Mucosa of rectum (tissue), 2 donors: ENCODE results near the gene COL24A1.

Experiments
- H3K27ac ChIP-seq, 2 donors: one replicate each; pipeline ENCODE4 v1.7.0; 2013; ENCODE audit warnings: inconsistent platforms in 2 of 2, low read depth in 2 of 2, low read length in 2 of 2
- H3K27me3 ChIP-seq, 2 donors: one replicate each; pipeline ENCODE4 v1.7.0; 2013; ENCODE audit warnings: low read length in 2 of 2; ENCODE audit not compliant: control insufficient read depth in 2 of 2, insufficient read depth in 2 of 2
- H3K36me3 ChIP-seq, 2 donors: one replicate each; pipeline ENCODE4 v1.7.0; 2013; ENCODE audit warnings: low read length in 2 of 2; ENCODE audit not compliant: control insufficient read depth in 2 of 2, insufficient read depth in 2 of 2
- H3K4me1 ChIP-seq, 2 donors: one replicate each; pipeline ENCODE4 v1.7.0; 2013; ENCODE audit warnings: low read length in 2 of 2, mild to moderate bottlenecking in 1 of 2; ENCODE audit not compliant: control insufficient read depth in 2 of 2, insufficient read depth in 2 of 2
- H3K4me3 ChIP-seq, 2 donors: one replicate each; pipeline ENCODE4 v1.7.0; 2013; ENCODE audit warnings: low read length in 2 of 2
- H3K9ac ChIP-seq, 2 donors: one replicate each; pipeline ENCODE4 v1.7.0; 2013; ENCODE audit warnings: low read length in 2 of 2, low read depth in 1 of 2, mild to moderate bottlenecking in 1 of 2
- H3K9me3 ChIP-seq, 2 donors: one replicate each; pipeline ENCODE4 v1.7.0; 2013; ENCODE audit warnings: low read length in 2 of 2; ENCODE audit not compliant: control insufficient read depth in 2 of 2
- donor health status: healthy.
- donor health status: Normal muscosa, but diverticular disease.

Gene COL24A1

DNA sequence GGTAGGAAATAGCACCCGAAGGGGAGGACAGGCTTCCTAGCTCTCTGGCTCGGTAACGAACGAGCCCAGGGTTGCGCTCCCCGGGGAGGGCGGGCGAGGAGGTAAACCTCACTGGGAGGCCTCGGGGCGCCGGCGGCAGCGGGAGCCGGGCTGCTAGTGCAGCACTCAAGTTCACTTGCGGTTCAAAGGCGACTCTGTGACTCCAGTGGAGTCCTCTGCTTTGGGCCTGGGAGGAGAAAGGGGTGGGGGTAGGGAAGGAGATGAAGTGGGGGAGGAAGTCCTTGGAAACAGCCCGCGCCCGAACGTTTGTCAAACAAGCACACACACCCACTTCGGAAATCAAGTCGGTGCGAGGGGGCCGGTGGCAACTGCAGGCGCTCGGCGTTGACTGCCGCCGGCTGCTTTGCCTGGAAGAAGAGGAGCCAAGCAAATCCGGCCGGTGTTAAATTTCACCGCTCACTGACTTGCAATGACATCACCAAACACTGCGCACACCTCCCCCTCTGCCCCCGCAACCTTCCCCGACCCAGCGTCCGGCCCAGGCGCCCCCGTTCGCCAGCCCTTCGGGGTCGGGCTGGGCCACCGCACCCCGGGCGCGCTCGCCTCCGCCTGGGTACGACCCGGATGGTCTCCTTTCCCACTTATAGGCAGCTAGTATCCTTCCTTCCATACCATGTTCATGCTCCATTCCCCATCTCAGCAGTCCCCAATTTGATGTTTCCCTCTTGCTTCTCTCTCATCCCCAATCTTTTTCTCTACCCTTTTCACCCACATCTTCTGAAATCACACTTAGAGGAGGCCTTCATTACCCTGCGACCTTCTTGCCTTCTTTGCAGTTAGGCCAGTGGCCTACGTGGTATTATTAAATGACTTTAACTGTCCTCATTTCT lies at the start of gene COL24A1:
COL24A1 (minus strand) TSS at position 207 of the 890 bp plus-strand sequence. CDS start 376 bp downstream, outside the sequence.
- Histone ChIP-seq H3K27me3 (peaks cover 21 to 25% of the 10 kb centered on the region in 2 donors), H3K27ac (peak within 1 kb of the TSS in 1 of 2 donors; percentile 23), H3K4me1 (no peaks in the 10 kb centered on the region), H3K4me3 (peak within 1 kb of the TSS; percentile 56 to 65), H3K9me3 (no peaks in the 10 kb centered on the region), H3K36me3 (no peaks in the 10 kb centered on the region), H3K9ac (no peak within 1 kb of the TSS)

DNA sequence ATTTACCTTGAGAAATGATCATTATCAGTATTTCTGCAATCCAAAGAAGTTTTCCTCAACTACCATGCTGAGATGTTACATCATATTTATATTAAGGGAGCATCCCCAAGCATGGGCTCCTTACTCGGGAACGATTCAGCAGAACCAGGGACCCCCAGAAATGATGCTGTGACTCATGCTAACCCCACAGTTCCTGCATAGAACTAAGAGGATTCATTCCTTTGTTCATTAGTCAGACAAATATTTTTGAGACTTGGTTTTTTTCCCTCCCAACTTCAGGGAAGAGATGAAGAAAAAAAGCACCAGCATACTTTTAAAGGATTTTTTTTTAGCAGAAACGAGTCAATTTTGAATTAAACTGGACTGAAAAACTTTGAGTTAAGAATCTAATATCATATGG lies 49.2 kb upstream of the COL24A1 start:
- H3K27me3 ChIP-seq = no peaks in the 10 kb centered on the region
- H3K4me3 ChIP-seq = no peak overlapping the region
- H3K4me1 ChIP-seq = no peaks in the 10 kb centered on the region
- no peak overlapping the region for H3K9ac ChIP-seq
- H3K36me3 ChIP-seq = no peaks in the 10 kb centered on the region
- H3K27ac ChIP-seq = no peak overlapping the region
- no peaks in the 10 kb centered on the region for H3K9me3 ChIP-seq

DNA sequence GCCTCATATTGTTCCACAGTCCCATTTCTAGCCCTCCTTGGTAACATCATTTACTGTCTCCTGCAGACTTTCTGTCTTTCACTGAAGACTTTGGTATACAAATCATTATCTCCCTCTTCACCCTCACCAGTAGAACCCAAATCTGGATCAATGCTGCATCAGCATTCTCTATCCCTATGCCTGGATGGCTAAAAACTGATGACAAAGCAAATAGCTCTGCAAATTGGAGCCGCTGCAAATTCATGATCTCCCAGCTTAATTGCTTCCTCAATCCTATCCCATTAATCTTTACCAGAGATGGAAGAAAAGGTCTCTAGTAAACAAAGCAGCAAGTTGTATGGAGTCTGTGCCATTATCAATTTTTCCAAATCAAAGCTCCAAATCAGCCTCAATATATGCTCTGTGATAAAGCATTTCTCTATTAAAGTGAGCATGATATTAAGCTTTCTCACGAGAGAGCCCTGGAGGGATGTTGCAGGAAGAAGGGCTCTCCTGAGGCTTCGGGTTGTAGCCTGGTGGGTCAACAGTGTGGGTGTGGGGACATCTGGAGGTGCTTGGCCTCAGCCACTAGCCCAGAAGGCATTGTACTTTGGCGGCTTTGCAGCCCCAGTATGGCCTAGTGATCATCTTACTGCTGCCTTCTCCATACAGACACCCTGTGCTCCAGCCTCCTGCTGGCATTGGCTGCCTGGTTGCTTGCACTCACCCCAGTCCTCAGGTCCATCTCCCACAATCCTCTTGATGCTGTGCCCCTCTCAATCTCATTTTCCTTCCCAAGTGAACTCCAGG lies 46.2 kb upstream of the COL24A1 start:
- H3K27ac ChIP-seq = no peak overlapping the region
- H3K9me3 ChIP-seq = no peaks in the 10 kb centered on the region
- no peaks in the 10 kb centered on the region for H3K27me3 ChIP-seq
- no peaks in the 10 kb centered on the region for H3K36me3 ChIP-seq
- no peaks in the 10 kb centered on the region for H3K4me1 ChIP-seq
- H3K9ac ChIP-seq = no peak overlapping the region
- no peak overlapping the region for H3K4me3 ChIP-seq

DNA sequence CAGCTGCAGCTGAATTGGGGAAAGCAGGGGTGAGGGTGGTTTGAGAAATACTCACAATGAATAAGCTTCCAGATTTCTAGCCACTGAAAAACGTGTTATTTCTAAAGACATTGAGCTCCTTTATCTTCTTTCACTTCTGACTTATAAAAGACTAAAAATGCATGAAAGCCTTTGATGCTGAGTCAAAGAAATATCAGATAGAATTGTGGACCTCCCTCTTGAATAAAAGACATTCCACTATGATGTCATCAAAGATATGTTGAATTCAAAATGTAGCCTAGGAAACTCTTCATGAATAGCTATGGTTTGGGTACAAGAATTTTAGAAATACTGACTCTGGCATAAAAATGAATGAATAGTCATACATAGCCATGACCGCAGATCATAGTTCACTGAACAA lies 44.7 kb upstream of the COL24A1 start:
- Histone ChIP-seq H3K27me3 (no peaks in the 10 kb centered on the region), H3K9ac (no peak overlapping the region), H3K4me1 (no peaks in the 10 kb centered on the region), H3K9me3 (no peaks in the 10 kb centered on the region), H3K36me3 (no peaks in the 10 kb centered on the region), H3K4me3 (no peak overlapping the region), H3K27ac (no peak overlapping the region)

DNA sequence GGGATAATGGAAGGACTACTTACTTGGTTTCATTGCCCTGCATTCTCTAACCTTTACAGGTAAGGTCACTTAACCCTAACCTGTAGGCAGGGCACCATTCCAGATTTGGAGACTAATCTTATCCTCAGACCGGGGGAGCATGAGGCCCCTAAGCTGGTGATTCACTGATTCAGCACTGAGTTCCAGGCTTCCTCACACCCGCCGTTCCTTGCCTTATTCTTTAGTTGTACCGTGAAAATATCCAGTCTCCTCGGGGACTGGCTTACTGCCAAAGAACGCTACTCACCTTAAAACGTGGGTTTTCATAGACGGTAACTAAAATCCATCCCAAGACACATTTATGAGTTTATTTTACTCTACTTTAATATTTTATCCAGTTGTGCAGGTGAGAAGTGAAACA lies 44.3 kb upstream of the COL24A1 start:
- no peaks in the 10 kb centered on the region for H3K9me3 ChIP-seq
- H3K27me3 ChIP-seq = no peaks in the 10 kb centered on the region
- no peak overlapping the region for H3K27ac ChIP-seq
- no peaks in the 10 kb centered on the region for H3K36me3 ChIP-seq
- H3K9ac ChIP-seq = no peak overlapping the region
- no peak overlapping the region for H3K4me3 ChIP-seq
- H3K4me1 ChIP-seq = no peaks in the 10 kb centered on the region

DNA sequence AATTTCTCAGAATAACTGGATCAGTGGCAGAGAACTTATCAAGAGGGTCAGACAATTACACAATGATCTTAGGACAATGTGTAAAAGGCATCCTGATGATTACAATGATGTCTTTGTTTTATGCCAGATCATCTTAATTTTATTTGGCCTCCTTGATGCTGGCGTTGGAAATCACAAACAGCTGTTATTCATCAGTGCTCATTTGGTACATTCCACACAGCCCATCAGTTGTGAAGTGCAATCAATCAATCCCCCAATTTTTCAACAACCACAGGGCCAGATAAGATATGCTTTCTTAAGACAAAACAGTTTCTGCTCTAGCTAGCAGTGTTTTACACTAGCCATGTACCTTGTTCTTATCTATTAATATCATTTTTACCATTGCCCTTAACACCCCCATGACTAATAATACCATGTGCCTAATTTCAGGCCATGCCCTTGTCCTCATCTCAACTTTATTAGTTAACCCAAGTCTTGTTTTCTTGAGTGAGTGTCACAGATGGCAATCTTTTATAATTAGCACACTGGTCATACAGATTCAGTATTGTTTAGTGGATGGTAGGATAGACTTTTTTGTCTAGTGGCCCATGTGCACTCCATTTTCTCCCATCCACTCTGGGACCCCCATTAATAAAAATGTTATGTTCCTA lies 40.8 kb upstream of the COL24A1 start:
- Histone ChIP-seq H3K27me3 (no peaks in the 10 kb centered on the region), H3K36me3 (no peaks in the 10 kb centered on the region), H3K4me1 (no peaks in the 10 kb centered on the region), H3K9ac (no peak overlapping the region), H3K9me3 (no peaks in the 10 kb centered on the region), H3K27ac (no peak overlapping the region), H3K4me3 (no peak overlapping the region)

DNA sequence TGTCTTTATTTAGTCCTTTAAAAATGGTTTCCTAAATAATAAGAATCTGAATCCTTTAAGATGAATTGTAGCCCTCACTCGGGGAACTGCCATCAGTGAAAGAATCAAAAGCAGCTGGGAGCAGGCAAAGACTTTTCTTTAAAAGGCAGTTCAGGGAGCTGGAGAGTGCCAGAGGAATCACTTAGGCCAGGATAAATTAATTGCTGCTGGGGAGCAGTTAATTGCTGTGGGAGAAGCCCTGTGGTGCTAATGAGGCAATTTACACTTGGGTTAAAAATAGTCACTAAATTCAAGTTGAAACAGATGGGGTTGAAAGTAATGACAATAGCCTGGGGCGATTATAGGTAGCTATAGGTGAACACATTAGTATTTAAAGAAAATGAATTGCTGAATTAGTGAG lies 38.7 kb upstream of the COL24A1 start:
- no peak overlapping the region for H3K27ac ChIP-seq
- H3K36me3 ChIP-seq = no peaks in the 10 kb centered on the region
- H3K4me3 ChIP-seq = no peak overlapping the region
- no peak overlapping the region for H3K9ac ChIP-seq
- no peaks in the 10 kb centered on the region for H3K27me3 ChIP-seq
- no peaks in the 10 kb centered on the region for H3K4me1 ChIP-seq
- H3K9me3 ChIP-seq = no peaks in the 10 kb centered on the region

DNA sequence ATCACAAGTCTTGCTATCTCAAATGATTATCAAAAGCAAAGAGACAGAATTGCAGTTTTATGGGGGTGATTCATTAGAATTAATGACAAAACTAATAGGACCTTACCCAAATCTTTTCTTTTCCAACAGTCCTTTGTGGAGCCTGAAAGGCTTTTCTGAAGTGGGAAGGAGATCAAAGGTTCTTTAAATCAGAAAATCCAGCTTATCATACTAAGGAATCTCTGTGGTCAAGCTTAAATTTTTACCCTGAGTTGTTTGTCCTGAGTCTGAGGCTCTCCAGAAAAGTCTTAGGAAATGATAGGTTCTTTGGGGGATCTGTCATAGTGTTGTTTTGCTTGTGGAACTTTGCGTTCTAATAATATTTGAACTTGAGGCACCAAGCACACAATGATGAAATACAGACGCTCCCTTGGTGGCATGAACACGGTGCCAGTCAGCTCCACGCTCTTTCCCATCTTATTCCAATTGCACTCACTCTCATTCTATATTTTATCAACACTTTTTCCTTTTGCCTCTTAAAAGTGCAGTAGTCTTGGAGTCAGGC lies 38.0 kb upstream of the COL24A1 start:
- H3K4me1 ChIP-seq = no peaks in the 10 kb centered on the region
- H3K9ac ChIP-seq = no peak overlapping the region
- H3K27ac ChIP-seq = no peak overlapping the region
- H3K4me3 ChIP-seq = no peak overlapping the region
- no peaks in the 10 kb centered on the region for H3K36me3 ChIP-seq
- no peaks in the 10 kb centered on the region for H3K9me3 ChIP-seq
- H3K27me3 ChIP-seq = no peaks in the 10 kb centered on the region

DNA sequence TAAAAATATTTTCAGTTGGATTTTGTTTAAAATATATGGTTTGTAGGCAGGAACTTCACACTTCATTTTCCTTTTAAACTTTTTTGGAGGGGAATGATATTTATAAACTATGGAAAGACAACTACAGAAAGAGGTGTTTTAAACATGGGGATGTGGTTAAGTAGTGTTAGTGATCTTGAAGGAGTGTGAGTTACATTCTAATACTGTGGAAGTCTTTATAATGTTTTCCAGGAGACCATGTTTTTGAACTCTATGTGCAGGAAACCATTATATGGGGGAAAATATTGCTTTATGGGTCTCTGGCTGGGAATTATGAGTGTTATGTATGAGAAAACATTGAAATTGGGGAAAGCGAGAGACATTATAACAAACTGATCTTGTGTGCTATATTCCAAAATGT lies 35.8 kb upstream of the COL24A1 start:
- no peak overlapping the region for H3K9ac ChIP-seq
- no peak overlapping the region for H3K4me3 ChIP-seq
- no peak overlapping the region for H3K27ac ChIP-seq
- no peaks in the 10 kb centered on the region for H3K9me3 ChIP-seq
- no peaks in the 10 kb centered on the region for H3K27me3 ChIP-seq
- no peaks in the 10 kb centered on the region for H3K4me1 ChIP-seq
- no peaks in the 10 kb centered on the region for H3K36me3 ChIP-seq

DNA sequence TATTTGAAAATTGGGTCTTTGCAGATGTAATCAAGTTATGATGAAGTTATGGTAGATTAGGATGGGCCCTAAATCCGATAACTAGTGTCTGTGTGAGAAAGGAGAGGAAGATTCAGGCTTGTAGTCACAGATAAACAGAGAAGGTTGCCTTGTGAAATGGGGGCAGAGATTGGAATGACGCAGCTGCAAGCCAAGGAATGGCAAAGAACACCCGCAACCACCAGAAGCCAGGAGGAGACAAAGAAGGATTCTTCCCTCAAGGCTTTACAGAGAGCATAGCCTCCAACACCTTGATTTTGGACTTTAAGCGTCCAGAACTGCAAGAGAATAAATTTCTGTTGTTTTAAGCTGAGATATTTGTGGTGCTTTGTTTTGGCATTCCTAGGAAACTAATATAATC lies 35.4 kb upstream of the COL24A1 start:
- Histone ChIP-seq H3K4me3 (no peak overlapping the region), H3K4me1 (no peaks in the 10 kb centered on the region), H3K9me3 (no peaks in the 10 kb centered on the region), H3K9ac (no peak overlapping the region), H3K27ac (no peak overlapping the region), H3K36me3 (no peaks in the 10 kb centered on the region), H3K27me3 (no peaks in the 10 kb centered on the region)
